Kasumi-1 (cell line): ENCODE results near the gene MT4.
"Not testable (repeated sequence)": the region's sequence is repeated elsewhere in the genome, so short reads cannot be mapped to it uniquely, and the experiment has no call there.

Experiments used
- DNase-seq, 2 experiments: peaks; one replicate each; lab custom pipeline; 2025; lab: John Stamatoyannopoulos, UW

The MT4 gene

DNA sequence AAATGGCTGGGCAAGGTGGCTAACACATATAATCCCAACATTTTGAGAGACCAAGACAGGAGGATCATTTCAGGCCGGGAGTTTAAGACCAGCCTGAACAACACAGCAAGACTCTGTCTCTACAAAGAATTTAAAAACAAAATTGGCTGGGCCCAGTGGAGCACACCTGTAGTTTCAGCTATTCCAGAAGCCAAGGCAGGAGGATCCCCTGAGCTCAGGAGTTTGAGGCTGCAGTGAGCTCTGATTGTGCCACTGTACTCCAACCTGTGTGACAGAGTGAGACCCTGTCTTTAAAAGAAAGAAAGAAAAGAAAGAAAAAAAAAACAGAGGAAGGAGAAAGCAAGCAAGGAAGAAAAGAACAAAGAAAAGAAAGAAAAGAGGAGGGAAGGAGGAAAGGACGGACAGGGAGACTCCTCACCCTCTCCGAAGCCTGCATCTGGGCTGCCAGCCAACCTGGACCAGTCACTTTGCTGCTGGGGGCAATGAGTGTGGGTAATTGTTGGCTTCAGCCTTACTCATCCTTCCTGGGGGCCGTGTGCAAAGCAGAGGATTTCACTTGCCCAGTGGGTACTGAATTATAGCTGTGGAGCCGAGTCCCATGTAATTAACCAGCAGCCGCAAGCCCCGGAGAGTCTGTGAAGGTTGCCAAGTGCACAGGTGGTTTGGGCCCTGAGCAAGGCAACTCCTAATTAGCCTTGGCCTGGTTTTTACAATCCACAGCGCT, 6.7 kb upstream of the MT4 start:
- DNase-seq, result no peak

DNA sequence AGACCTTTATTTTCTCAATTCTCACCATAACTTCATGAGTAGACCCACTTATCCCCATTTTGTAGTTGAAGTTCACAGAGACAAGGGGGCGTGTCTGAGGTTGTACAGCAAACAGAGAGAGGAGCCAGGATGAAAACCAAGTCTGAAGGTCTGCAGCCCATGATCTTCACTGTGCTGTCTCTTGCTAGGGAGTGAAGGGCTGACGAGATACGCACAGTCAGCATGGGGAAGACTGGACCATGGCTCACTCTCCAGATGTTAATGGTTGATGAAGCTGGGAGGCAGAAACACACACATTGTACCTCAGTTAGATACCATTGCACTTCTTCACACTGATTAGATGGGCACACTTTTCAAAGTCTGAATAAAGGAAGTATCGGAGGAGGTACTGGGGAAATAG, 5.8 kb upstream of the MT4 start:
- DNase-seq, result no peak

DNA sequence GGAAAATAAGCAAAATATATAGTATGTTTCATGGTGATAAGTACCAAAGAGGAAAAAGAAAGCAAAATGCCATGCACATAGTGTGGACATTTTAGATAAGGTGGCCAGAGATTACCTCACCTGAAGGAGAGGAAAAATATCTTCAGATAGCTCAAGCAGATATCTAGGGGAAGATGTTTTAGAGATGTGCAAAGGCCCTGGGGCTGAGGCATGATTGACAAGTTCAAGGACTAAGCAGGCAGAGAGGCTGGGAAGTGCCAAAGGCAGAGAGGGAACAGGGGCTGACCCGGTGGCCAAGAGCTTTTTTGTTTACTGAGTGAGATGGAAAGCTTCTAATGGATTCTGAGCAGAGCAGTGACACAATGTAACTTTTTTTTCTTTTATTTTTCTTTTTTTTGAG, 4.4 kb upstream of the MT4 start:
- no peak for DNase-seq

- DNase-seq, result no peak
Measured at GRCh38 chr16:56561126-56561525, 3.7 kb upstream of the MT4 start.

DNA sequence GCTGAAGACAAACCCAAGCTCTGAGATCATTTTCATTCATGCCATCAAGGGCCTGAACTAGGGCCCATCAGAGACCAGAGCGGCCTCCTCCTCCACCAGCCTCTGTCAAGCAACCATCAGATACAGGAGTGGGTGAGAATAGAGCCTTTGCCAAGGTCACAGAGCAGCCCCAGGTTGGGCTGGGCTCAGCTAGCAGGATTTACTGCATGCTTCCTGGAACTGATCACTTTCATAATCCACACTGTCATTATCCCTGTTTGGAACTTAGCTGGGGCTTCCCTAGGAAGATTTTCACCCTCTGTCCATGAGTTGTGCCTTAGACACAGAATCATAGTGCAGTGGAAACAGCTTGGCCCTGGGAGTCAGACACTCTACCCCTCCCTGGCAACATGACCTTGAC, 5.1 kb downstream of the MT4 start:
- DNase-seq, result no peak

GRCh38 chr16:56571525-56571924, 6.7 kb downstream of the MT4 start:
- no peak for DNase-seq

GRCh38 chr16:56574625-56575024, 9.8 kb downstream of the MT4 start:
- DNase-seq, result no peak

DNA sequence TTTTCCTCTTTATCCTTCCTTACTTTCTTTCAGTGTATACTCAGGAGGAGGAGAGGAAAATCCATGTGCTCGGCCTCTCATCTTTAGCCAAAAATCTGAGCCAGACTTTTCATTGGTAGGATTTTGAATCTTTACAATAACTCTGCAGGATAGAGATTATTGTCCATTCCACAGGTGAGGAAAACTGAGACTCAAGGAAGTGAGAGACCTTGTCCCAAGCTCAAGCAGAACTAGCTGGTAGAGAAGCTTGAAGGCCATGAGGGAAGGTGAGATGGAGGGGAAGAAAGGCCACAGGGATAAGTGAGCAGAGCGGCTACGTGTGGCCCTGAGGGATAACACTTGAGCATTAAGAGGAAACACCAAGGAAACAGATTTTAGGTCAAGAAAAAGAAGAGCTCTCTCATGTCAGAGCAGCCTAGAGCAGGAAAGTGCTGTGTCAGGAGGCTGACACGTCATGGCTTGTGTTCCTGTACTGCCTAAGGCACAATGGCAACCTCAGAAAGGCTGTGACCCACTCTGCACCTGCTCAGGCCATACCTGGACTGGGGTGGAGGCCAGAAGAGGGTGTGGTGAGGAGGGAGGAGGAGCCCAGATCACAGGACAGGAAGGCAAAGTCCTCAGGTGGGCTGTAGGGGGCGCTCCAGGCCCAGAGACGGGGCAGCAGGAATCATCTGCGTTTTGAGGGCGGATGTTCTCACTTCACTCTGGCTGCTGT, 11.9 kb downstream of the MT4 start:
- DNase-seq, result peak; percentile 70 to 75

DNA sequence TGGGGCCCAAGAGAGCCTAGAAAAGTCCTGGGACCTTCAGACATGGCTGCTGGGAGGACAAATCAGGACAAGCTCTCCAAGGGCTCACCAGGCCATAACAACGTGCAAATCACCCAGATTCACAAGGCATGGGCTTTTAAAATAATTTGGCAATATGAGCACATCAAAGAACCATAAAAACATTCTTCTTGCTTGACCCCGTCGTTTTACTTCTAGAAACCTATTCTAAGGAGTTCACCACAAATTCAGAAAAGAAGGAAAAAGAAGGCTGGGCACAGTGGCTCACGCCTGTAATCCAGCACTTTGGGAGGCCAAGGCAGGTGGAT, 12.4 kb downstream of the MT4 start:
- DNase-seq, result no peak

DNA sequence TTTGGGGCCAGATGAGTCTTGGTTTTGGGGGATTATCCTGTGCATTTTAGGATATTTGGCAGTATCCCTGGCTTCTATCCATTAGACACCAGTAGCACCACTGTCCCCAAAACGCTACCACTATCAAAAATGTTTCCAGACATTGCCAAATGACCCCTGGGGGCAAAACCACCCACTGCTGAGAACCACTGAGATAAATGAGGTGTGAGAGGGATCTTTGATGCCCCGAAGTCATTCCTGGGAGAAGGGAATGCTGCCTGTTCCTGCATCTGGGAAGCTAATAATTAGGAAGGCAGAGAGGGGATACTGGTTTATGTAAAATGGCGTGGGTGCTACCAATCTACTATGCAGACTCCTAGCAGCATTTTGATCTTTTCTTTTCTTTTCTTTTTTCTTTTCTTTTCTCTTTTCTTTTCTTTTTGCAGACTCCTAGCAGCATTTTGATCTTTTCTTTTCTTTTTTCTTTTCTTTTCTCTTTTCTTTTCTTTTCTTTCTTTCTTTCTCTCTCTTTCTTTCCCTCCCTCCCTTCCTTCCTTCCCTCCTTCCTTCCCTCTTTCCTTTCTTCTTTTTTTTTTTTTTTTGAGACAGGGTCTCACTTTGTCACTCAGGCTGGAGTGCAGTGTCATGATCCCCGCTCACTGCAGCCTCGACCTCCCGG, 15.6 kb downstream of the MT4 start:
- DNase-seq, result no peak

GRCh38 chr16:56582911-56583310, 18.0 kb downstream of the MT4 start:
- not testable (repeated sequence) for DNase-seq

- no peak for DNase-seq
Measured at GRCh38 chr16:56583351-56584168, 18.7 kb downstream of the MT4 start.

DNA sequence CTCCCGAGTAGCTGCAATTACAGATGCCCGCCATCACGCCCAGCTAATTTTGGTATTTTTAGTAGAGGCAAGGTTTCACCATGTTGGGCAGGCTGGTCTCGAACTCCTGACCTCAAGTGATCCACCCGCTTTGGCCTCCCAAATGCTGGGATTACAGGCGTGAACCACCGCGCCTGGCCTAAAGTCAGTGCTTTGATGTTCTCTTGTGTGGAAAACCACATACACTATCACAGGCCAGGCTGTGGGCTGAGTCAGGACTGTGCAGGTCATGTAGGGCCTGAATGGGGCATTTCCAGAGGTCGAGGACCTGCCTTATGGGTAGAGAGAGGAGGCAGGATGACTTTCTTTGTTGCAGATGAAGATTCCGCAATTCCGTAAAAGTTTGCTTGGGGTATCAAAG, 19.4 kb downstream of the MT4 start:
- DNase-seq, result no peak

DNA sequence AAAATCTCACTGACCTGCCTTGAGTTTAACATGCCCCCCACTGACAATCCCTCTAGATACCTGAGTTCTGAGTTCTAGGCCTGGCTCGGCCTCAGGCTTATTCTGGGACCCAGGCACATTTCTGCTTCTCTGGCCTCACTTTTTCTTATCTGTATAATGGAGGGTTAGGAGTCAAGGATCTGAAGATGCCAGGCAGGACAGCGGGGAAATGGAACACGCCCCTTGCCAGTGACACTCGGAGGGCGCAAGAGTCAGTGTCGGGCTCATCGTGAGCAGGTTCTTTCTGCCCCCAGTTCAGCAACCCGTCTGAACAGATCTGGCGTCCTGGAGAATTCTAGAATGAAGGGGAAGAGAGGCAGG, 23.9 kb downstream of the MT4 start:
- DNase-seq, result no peak

GRCh38 chr16:56589141-56590039, 24.5 kb downstream of the MT4 start, which contains the start of gene MT3:
Gene MT3, plus strand, starts transcription at chr16:56589528. Its CDS starts 63 bp downstream, at chr16:56589591.
- no peak for DNase-seq

DNA sequence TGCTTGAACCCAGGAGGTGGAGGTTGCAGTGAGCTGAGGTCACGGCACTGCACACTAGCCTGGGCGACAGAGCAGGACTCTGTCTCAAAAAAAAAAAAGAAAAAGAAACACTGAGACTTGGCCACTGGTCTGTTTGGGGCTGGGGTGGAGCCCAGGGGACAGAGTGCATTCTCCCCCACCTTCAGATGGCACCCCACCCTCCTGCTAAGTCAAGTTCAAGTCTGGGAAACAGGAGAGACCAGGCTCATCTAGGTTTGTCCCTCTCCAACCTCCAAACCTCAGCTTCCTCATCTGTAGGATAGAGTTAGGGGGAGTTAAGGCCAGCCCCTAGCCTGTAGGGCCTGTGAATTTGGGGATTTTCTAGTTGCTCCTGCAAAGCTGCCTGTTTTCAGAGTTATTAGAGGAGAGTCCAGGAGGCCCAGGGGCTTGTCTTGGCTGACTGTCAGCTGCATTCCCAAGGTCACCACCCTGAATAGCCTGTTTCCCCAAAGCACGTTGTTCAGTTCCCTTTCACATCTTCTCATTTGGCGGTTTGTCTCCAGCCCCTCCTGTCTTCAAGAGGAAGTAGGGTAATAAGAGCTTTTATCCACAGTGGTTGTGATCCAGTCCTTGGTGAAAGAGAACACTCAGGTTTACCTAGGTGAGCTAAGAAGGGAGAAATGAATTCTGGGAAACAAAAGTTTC, 26.6 kb downstream of the MT4 start:
- DNase-seq, result peak; percentile 78 to 89

DNA sequence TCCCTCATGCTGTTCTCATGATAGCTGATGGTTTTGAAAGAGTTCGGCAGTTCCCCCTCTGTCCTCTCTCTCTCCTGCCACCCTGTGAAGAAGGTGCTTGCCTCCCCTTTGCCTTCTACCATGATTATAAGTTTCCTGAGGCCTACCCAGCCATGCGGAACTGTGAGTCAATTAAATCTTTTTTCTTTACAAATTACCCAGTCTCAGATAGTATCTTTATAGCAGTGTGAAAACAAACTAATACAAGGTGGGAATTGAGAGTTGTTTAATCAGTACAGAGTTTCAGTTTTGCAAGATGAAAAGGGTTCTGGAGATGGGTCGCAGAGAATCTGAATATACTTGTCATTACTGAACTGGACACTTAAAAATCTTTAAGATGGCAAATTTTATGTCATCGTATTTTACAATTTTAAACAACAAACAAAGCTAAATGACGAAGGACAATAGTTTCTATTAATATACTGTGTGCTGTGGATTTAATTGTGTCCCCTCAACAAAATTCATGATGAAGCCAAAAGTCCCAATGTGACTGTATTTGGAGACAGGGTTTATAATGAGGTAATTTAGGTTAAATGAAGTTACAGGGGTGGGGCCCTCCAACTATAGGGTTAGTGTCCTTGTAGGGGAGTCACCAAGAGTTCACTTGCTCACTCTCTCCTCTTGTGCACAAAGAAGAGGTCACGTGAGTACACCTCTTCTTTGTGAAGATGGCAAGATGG, 28.9 kb downstream of the MT4 start:
- DNase-seq, result no peak

- DNase-seq, result no peak
Measured at GRCh38 chr16:56594292-56594619, 29.4 kb downstream of the MT4 start.

GRCh38 chr16:56600398-56600999, 35.6 kb downstream of the MT4 start:
- DNase-seq, result peak; percentile 61 to 76

DNA sequence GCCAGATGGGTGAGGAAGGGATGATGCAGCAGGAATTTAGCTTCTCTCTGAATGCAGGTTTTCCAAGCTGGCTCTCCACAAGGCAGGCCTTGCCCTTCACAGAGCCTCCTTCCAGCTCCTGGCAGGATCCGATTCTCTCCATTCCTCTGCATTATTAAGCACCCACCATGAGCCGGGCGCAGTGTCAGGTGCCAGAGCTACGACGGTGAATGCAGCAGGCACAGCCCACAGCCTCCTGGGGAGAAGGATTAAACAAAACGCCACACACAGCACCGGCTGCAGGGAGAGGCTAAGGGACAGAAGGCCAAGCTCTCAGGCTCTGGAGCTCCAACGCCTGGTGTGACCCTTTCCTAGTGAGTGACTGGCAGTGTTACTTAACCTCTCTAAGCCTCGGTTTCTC, 36.5 kb downstream of the MT4 start:
- no peak for DNase-seq
